Measurements from ENCODE around the gene ZYX.

ZYX gene

DNA sequence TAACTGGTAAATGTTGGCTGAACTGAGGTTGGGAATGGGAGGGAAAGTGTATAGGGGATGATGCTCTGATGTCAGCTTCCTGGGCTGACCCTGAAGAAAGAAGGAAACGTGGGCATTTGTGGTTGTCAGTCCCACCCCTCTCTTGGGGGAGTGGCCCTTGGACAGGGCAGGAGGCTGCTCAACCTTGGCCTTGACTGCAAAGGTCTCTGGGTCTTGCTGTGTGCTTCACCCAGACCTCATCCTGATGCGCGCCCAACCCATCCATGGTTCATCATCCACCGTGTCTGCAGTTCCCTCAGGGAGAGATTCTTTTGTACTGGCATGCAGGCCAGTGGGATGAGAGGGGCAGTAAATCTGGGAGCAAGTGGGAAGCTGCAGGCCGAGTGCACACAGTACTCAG, 4.7 kb upstream of the ZYX start:
- H3K9me3 ChIP-seq (ENCODE audit: control insufficient read depth, insufficient read depth, low read depth, low read length): no peaks in the 10 kb centered on the region
- H3K27ac ChIP-seq (ENCODE audit: low read depth, low read length): no peak overlapping the region
- no peak overlapping the region for H3K9ac ChIP-seq (ENCODE audit: low read length)
- no peaks in the 10 kb centered on the region for H3K36me3 ChIP-seq (ENCODE audit: control insufficient read depth, insufficient read depth, low read length)
- H3K4me1 ChIP-seq (ENCODE audit: control insufficient read depth, insufficient read depth, low read length): peaks cover 41% of the 10 kb centered on the region
- H3K27me3 ChIP-seq (ENCODE audit: control insufficient read depth, insufficient read depth, low read length): no peaks in the 10 kb centered on the region
- H3K4me3 ChIP-seq (ENCODE audit: low read depth, low read length): no peak overlapping the region

DNA sequence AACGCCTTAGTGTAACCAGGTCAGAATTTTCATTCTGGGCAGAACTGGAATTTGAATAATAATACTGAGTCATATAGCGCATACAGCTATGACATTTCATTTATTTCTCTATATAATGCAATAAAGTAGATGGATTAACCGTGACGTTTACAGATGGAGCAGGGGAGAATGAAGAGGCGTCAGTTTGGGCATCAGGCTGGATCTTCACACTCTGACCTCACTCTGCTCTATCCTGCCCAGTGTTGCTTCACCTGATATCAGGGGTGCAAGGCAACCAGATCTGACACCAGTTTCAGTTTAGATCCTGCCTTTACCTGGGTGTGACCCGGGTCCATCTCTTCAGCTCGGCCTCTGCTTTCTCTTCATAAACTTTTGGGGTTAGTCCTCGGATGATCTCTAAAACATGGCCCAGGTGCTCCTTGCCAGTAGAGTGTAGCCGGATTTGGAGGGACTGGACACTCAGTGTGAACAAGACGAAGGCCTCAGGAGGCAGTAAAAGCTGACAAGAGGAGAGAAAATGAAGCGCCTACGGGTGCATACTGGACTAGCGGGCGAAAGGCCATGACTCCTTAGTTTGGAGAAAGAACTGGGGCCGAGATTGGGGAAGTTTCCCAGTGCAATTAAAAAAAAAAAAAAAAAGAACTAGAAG, 1.4 kb upstream of the ZYX start:
- no peaks in the 10 kb centered on the region for H3K27me3 ChIP-seq (ENCODE audit: control insufficient read depth, insufficient read depth, low read length)
- peaks cover 39% of the 10 kb centered on the region for H3K4me1 ChIP-seq (ENCODE audit: control insufficient read depth, insufficient read depth, low read length)
- H3K27ac ChIP-seq (ENCODE audit: low read depth, low read length): no peak overlapping the region
- H3K9me3 ChIP-seq (ENCODE audit: control insufficient read depth, insufficient read depth, low read depth, low read length): no peaks in the 10 kb centered on the region
- peak overlapping the region; percentile 82 for H3K4me3 ChIP-seq (ENCODE audit: low read depth, low read length)
- peak overlapping the region; percentile 96 for H3K9ac ChIP-seq (ENCODE audit: low read length)
- H3K36me3 ChIP-seq (ENCODE audit: control insufficient read depth, insufficient read depth, low read length): peaks cover 27% of the 10 kb centered on the region

GRCh38 chr7:143380260-143380645, 892 bp upstream of the ZYX start:
- no peaks in the 10 kb centered on the region for H3K9me3 ChIP-seq (ENCODE audit: control insufficient read depth, insufficient read depth, low read depth, low read length)
- H3K4me3 ChIP-seq (ENCODE audit: low read depth, low read length): peak overlapping the region; percentile 82
- peaks cover 32% of the 10 kb centered on the region for H3K36me3 ChIP-seq (ENCODE audit: control insufficient read depth, insufficient read depth, low read length)
- peaks cover 37% of the 10 kb centered on the region for H3K4me1 ChIP-seq (ENCODE audit: control insufficient read depth, insufficient read depth, low read length)
- peak overlapping the region; percentile 96 for H3K9ac ChIP-seq (ENCODE audit: low read length)
- peak overlapping the region; percentile 99 for H3K27ac ChIP-seq (ENCODE audit: low read depth, low read length)
- H3K27me3 ChIP-seq (ENCODE audit: control insufficient read depth, insufficient read depth, low read length): no peaks in the 10 kb centered on the region

DNA sequence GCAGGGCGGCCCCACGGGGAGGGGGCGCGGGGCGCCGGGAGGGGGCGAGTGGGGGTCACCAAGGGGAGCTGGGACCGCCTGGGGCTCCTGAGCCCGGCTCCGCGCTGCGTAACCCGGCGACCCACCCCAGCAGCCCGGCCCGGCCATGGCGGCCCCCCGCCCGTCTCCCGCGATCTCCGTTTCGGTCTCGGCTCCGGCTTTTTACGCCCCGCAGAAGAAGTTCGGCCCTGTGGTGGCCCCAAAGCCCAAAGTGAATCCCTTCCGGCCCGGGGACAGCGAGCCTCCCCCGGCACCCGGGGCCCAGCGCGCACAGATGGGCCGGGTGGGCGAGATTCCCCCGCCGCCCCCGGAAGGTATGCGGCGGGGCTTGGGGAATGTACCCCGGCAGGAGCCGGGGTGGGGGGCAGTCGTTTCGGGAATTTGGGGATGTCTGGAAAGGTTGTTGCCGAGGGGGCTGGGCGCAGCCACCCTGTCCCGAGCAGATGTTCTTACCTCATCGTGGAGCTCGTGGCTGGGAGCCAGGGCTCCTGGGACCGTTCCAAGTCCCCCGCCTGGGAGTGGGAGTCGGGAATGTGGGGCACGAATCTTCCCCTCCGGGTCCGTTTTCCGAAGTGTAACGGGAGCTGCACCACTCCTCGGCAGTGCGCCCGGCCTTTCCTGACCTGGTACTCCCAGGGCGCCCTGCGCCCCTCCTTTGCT, 431 bp downstream of the ZYX start:
- H3K4me3 ChIP-seq (ENCODE audit: low read depth, low read length): peak overlapping the region; percentile 82
- H3K9ac ChIP-seq (ENCODE audit: low read length): peak overlapping the region; percentile 96
- H3K36me3 ChIP-seq (ENCODE audit: control insufficient read depth, insufficient read depth, low read length): peaks cover 44% of the 10 kb centered on the region
- no peaks in the 10 kb centered on the region for H3K9me3 ChIP-seq (ENCODE audit: control insufficient read depth, insufficient read depth, low read depth, low read length)
- peaks cover 31% of the 10 kb centered on the region for H3K4me1 ChIP-seq (ENCODE audit: control insufficient read depth, insufficient read depth, low read length)
- H3K27ac ChIP-seq (ENCODE audit: low read depth, low read length): peak overlapping the region; percentile 98
- H3K27me3 ChIP-seq (ENCODE audit: control insufficient read depth, insufficient read depth, low read length): no peaks in the 10 kb centered on the region

DNA sequence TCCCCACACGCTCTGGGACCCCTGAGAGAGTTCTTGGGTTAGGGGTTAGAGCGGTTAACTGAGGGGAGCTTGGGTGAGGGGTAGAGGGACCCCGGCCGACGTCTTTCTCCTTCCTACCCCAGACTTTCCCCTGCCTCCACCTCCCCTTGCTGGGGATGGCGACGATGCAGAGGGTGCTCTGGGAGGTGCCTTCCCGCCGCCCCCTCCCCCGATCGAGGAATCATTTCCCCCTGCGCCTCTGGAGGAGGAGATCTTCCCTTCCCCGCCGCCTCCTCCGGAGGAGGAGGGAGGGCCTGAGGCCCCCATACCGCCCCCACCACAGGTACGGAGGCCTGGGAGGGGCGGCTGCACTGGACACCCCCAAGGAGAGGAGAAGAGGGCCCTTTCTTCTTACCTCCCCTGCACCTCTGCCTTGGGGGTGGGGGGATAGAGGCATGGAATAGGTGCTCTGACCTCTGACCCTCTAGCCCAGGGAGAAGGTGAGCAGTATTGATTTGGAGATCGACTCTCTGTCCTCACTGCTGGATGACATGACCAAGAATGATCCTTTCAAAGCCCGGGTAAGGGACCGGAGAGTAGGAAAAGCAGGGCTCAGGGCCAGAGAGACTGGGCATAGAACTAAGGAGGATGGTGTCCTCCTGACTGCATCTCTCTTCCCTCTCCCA, 1.1 kb downstream of the ZYX start:
- Histone ChIP-seq H3K9ac (ENCODE audit: low read length) (peak overlapping the region; percentile 96), H3K4me1 (ENCODE audit: control insufficient read depth, insufficient read depth, low read length) (peaks cover 31% of the 10 kb centered on the region), H3K36me3 (ENCODE audit: control insufficient read depth, insufficient read depth, low read length) (peaks cover 50% of the 10 kb centered on the region), H3K9me3 (ENCODE audit: control insufficient read depth, insufficient read depth, low read depth, low read length) (no peaks in the 10 kb centered on the region), H3K27me3 (ENCODE audit: control insufficient read depth, insufficient read depth, low read length) (no peaks in the 10 kb centered on the region), H3K4me3 (ENCODE audit: low read depth, low read length) (peak overlapping the region; percentile 82), H3K27ac (ENCODE audit: low read depth, low read length) (peak overlapping the region; percentile 98)

DNA sequence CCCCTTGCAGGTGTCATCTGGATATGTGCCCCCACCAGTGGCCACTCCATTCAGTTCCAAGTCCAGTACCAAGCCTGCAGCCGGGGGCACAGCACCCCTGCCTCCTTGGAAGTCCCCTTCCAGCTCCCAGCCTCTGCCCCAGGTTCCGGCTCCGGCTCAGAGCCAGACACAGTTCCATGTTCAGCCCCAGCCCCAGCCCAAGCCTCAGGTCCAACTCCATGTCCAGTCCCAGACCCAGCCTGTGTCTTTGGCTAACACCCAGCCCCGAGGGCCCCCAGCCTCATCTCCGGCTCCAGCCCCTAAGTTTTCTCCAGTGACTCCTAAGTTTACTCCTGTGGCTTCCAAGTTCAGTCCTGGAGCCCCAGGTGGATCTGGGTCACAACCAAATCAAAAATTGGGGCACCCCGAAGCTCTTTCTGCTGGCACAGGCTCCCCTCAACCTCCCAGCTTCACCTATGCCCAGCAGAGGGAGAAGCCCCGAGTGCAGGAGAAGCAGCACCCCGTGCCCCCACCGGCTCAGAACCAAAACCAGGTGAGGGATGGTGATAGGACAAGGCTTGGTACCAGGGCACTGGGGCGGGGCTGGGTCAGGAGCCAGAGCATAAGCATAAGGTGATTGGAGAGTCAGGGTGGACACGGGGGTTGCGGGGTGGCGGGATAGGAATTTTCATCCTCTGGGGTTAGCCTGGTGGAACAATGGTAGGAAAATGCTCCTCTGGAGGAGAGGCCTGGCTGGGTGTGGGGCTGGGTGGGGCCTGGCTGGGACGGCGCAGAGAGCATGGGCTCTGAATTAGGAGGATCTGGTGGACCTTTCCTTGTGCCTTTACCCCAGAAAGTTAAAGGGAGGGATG, 1.9 kb downstream of the ZYX start:
- H3K4me3 ChIP-seq (ENCODE audit: low read depth, low read length): peak overlapping the region; percentile 82

GRCh38 chr7:143383642-143383957, 2.5 kb downstream of the ZYX start:
- H3K4me1 ChIP-seq (ENCODE audit: control insufficient read depth, insufficient read depth, low read length): peaks cover 30% of the 10 kb centered on the region
- no peaks in the 10 kb centered on the region for H3K27me3 ChIP-seq (ENCODE audit: control insufficient read depth, insufficient read depth, low read length)
- H3K9me3 ChIP-seq (ENCODE audit: control insufficient read depth, insufficient read depth, low read depth, low read length): no peaks in the 10 kb centered on the region
- peaks cover 64% of the 10 kb centered on the region for H3K36me3 ChIP-seq (ENCODE audit: control insufficient read depth, insufficient read depth, low read length)
- H3K9ac ChIP-seq (ENCODE audit: low read length): peak overlapping the region; percentile 2
- peak overlapping the region; percentile 41; the same call in 1 of the 2 replicates for H3K4me3 ChIP-seq (ENCODE audit: low read depth, low read length)
- H3K27ac ChIP-seq (ENCODE audit: low read depth, low read length): no peak overlapping the region

More for the DNA sequence above, 1.9 kb downstream of the ZYX start:
- Histone ChIP-seq H3K27ac (ENCODE audit: low read depth, low read length) (no peak overlapping the region), H3K36me3 (ENCODE audit: control insufficient read depth, insufficient read depth, low read length) (peaks cover 58% of the 10 kb centered on the region), H3K9ac (ENCODE audit: low read length) (peak overlapping the region; percentile 96), H3K4me1 (ENCODE audit: control insufficient read depth, insufficient read depth, low read length) (peaks cover 31% of the 10 kb centered on the region), H3K9me3 (ENCODE audit: control insufficient read depth, insufficient read depth, low read depth, low read length) (no peaks in the 10 kb centered on the region), H3K27me3 (ENCODE audit: control insufficient read depth, insufficient read depth, low read length) (no peaks in the 10 kb centered on the region)

DNA sequence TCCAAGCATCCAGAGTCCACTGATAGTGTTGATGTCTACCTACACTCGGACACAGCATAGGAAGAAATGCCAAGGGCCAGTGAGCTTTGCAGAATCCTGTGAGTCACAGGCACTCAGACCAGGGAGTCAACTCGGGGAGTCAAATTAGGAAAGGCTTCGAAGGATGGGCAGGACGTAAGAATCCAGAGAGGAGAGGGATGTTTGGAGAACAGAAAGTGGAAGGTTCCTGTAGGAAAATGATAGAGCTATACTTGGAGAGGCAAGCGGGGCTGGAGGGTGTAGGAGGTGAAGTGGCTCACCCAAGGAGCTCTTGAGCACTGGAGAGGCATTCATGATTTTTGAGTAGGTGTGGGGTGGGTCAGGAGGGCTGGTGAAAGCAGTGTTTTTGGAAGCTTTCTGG, 3.0 kb downstream of the ZYX start:
- Histone ChIP-seq H3K4me1 (ENCODE audit: control insufficient read depth, insufficient read depth, low read length) (peaks cover 25% of the 10 kb centered on the region), H3K9me3 (ENCODE audit: control insufficient read depth, insufficient read depth, low read depth, low read length) (no peaks in the 10 kb centered on the region), H3K9ac (ENCODE audit: low read length) (peak overlapping the region; percentile 8), H3K36me3 (ENCODE audit: control insufficient read depth, insufficient read depth, low read length) (peaks cover 69% of the 10 kb centered on the region), H3K27ac (ENCODE audit: low read depth, low read length) (no peak overlapping the region), H3K27me3 (ENCODE audit: control insufficient read depth, insufficient read depth, low read length) (no peaks in the 10 kb centered on the region), H3K4me3 (ENCODE audit: low read depth, low read length) (peak overlapping the region; percentile 41; the same call in 1 of the 2 replicates)

DNA sequence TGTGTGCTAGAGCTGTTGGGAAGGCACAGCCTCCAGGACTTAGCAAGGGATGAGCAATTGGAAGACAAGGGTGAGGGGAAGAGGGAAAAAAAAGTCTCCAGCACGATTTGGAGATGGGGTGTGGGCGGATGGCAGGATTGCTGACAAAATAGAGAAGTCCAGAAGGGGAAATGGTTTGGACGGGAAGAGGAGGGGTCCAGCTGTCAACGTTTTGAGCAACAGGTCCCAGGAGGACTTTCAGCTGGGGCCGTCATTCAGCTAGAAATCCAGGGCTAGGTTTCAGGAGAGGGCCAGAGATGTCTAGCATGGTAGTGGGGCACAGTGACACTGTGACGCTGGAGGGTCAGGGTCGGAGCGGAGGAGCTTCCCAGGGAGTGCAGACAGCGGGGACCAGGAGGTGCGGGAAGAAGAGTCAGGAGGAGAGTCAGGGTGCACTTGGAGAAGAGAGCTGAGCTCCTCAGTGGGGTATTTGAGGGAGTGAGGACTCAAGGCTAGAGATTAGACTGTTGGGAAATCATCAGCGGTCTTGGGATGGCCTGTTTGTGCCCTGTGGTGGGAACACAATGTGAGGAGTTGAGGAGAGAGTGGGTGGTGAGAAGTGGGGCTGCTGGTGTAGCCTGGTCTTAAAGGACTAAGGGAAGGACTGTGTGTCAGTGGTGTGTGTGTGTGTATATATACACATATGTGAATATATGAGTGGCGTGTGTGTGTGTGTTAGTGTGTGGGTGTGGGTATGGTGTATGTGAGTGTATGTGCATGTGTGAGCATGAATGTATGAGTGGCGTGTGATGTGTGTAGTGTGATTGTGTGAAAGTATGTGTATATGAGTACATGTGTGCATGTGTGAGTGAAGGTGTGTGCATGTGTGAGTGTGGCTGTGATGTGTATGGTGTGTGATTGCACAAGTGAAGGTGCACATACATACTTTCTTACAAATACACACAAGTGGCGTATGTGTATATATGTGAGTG, 3.8 kb downstream of the ZYX start:
- H3K36me3 ChIP-seq (ENCODE audit: control insufficient read depth, insufficient read depth, low read length): peaks cover 77% of the 10 kb centered on the region
- H3K9me3 ChIP-seq (ENCODE audit: control insufficient read depth, insufficient read depth, low read depth, low read length): no peaks in the 10 kb centered on the region
- H3K27me3 ChIP-seq (ENCODE audit: control insufficient read depth, insufficient read depth, low read length): no peaks in the 10 kb centered on the region
- no peak overlapping the region for H3K9ac ChIP-seq (ENCODE audit: low read length)
- H3K4me1 ChIP-seq (ENCODE audit: control insufficient read depth, insufficient read depth, low read length): peaks cover 17% of the 10 kb centered on the region
- H3K27ac ChIP-seq (ENCODE audit: low read depth, low read length): no peak overlapping the region
- no peak overlapping the region; the same call in 1 of the 2 replicates for H3K4me3 ChIP-seq (ENCODE audit: low read depth, low read length)

Measured in HUES6 (cell line).